ENCODE data around the gene SERP1. TPM values are rescaled to one million over a fixed set of nuclear protein-coding genes. Genes with fewer than 3 reads are reported as not detected.

The SERP1 gene
- total and polyA plus RNA-seq, 2 donors (not counting 3 experiments of a cell fraction or from before 2014, with no cell fraction given), result 81.7 to 103 TPM

GRCh38 chr3:150497956-150498355 is 48.3 kb downstream of the SERP1 start:
- peak; percentile 81 for TF ChIP-seq FOS (IDR thresholded peaks at IDR 0.05; ENCODE audit: borderline replicate concordance, insufficient read depth, low read length)
- no peak for TF ChIP-seq MAX (IDR thresholded peaks at IDR 0.05; ENCODE audit: insufficient read depth, insufficient read length)
- no peak for TF ChIP-seq POLR2A (IDR thresholded peaks at IDR 0.05; ENCODE audit: low read depth, low read length)
- no peak for TF ChIP-seq EZH2 (IDR thresholded peaks at IDR 0.05; ENCODE audit: borderline replicate concordance, low read depth, low read length, severe bottlenecking)
- peak; percentile 71 for TF ChIP-seq JUN (IDR thresholded peaks at IDR 0.05; ENCODE audit: borderline replicate concordance, insufficient read depth, insufficient read length, low read depth)
- no peak for TF ChIP-seq CTCF (IDR thresholded peaks at IDR 0.05; ENCODE audit: extremely low read depth in 1 of 2, insufficient read depth in 1 of 2, low read depth in 1 of 2, low read length in 2 of 2)
- TF ChIP-seq MYC (IDR thresholded peaks at IDR 0.05; ENCODE audit: low read depth, low read length), result no peak
- TF ChIP-seq POLR2AphosphoS5 (IDR thresholded peaks at IDR 0.05; ENCODE audit: insufficient read depth, low read depth, low read length), result no peak
- TF ChIP-seq GATA2 (IDR thresholded peaks at IDR 0.05; ENCODE audit: insufficient read depth, insufficient read length, low read depth, low read length), result peak; percentile 62
- Histone ChIP-seq H4K20me1 (replicated peaks; ENCODE audit: control insufficient read depth, extremely low read depth, insufficient read depth, low read length) (no peaks in the 10 kb centered on the region), H3K36me3 (ENCODE audit: control insufficient read depth in 2 of 2, extremely low read depth in 1 of 2, insufficient read depth in 2 of 2, low read length in 2 of 2) (no peaks in the 10 kb centered on the region), H3K9ac (replicated peaks; ENCODE audit: extremely low read depth, insufficient read depth, low read length) (no peak overlapping the region), H3K27ac (ENCODE audit: insufficient read depth, low read depth, low read length) (no peak overlapping the region), H2AFZ (ENCODE audit: low read depth, low read length) (no peak overlapping the region), H3K4me1 (ENCODE audit: control insufficient read depth, extremely low read depth, insufficient read depth, low read length) (peaks cover 9% of the 10 kb centered on the region), H3K9me3 (replicated peaks; ENCODE audit: control insufficient read depth, insufficient read depth, low read length) (no peaks in the 10 kb centered on the region), H3K9me1 (replicated peaks; ENCODE audit: control insufficient read depth, extremely low read depth, insufficient read depth, low read length) (no peaks in the 10 kb centered on the region), H3K79me2 (ENCODE audit: control insufficient read depth, insufficient read depth, low read length) (no peaks in the 10 kb centered on the region), H3K4me2 (ENCODE audit: insufficient read depth, low read length) (no peak overlapping the region), H3K27me3 (ENCODE audit: control insufficient read depth in 2 of 2, insufficient read depth in 2 of 2, low read length in 2 of 2) (no peaks in the 10 kb centered on the region), H3K4me3 (replicated peaks in 1 of 3; ENCODE audit: insufficient read depth in 1 of 3, low read depth in 1 of 3, low read length in 3 of 3) (no peak overlapping the region)
- intact Hi-C loops (cut with micrococcal nuclease), result loop anchor here (10.0 kb wide), 1 partner anchor 563 kb away; no protein-coding TSS in a partner anchor
- DNase-seq (ENCODE audit: low read depth, low spot score), result peak; percentile 35
- no peak for FAIRE-seq
- ChIA-PET CTCF (interaction anchor here (0.9 to 6.4 kb wide), 7 partner anchors 17 to 562 kb away, joined by 3 to 107 read pairs (median 3); no protein-coding TSS in a partner anchor), POLR2A (no interaction called here)
- BruUV-seq (replicated peaks), result no TSS peak
- dilution Hi-C loops (cut with MboI; ENCODE audit: extremely low pct_ligation_motif_present, low sequenced_read_pairs), result no loop called here
